ENCODE results near the gene TMEM171. TPM values are rescaled to one million over a fixed set of nuclear protein-coding genes. Genes with fewer than 3 reads are reported as not detected.

TMEM171 gene
- polyA plus RNA-seq, 1 donor (not counting 4 experiments of a cell fraction or from before 2014, with no cell fraction given) = 8.7 TPM

DNA sequence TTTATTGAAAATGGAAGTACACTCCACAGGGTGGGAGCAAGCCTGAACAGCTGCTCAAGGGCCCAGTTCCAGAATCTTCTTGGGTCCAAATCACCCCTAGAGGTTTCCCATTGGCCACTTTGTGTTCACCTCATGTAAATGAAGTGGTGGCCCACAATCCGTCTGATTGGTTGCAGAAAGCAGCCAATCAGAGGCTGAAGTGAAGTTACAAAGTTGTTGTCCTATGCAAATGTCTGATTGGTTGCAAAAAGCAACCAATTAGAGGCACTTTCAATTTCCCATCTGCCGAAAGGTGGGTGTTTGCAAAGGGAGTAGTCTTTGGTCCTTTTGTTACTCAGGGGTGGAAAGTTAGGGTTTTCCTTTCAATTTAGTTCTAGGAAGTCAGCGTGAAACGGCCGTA, 8.8 kb downstream of the TMEM171 start:
- no peak for TF ChIP-seq EZH2 (IDR thresholded peaks at IDR 0.05; ENCODE audit: low read length)
- TF ChIP-seq, protein P1, sequence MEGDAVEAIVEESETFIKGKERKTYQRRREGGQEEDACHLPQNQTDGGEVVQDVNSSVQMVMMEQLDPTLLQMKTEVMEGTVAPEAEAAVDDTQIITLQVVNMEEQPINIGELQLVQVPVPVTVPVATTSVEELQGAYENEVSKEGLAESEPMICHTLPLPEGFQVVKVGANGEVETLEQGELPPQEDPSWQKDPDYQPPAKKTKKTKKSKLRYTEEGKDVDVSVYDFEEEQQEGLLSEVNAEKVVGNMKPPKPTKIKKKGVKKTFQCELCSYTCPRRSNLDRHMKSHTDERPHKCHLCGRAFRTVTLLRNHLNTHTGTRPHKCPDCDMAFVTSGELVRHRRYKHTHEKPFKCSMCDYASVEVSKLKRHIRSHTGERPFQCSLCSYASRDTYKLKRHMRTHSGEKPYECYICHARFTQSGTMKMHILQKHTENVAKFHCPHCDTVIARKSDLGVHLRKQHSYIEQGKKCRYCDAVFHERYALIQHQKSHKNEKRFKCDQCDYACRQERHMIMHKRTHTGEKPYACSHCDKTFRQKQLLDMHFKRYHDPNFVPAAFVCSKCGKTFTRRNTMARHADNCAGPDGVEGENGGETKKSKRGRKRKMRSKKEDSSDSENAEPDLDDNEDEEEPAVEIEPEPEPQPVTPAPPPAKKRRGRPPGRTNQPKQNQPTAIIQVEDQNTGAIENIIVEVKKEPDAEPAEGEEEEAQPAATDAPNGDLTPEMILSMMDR (optimal IDR thresholded peaks at IDR 0.05 in 1 of 3, IDR thresholded peaks at IDR 0.05 in 1 of 3, conservative IDR thresholded peaks at IDR 0.05 in 1 of 3; ENCODE audit: extremely low read depth in 1 of 3, insufficient read depth in 2 of 3, low read length in 3 of 3) = no peak
- Histone ChIP-seq H3K27ac (ENCODE audit: control insufficient read depth, insufficient read depth, low read length) (no peak overlapping the region), H2AFZ (ENCODE audit: control insufficient read depth, low read length) (no peak overlapping the region), H3K79me2 (ENCODE audit: control insufficient read depth, insufficient read depth, low read length) (no peaks in the 10 kb centered on the region), H3K27me3 (ENCODE audit: control insufficient read depth, extremely low read depth, insufficient read depth, low read length) (no peaks in the 10 kb centered on the region), H3K4me2 (ENCODE audit: control insufficient read depth, extremely low read depth, insufficient read depth, low read depth, low read length) (no peak overlapping the region), H3K4me3 (ENCODE audit: control insufficient read depth in 2 of 3, extremely low read depth in 1 of 3, insufficient read depth in 2 of 3, low read depth in 1 of 3, low read length in 3 of 3) (no peak overlapping the region), H3K36me3 (ENCODE audit: control insufficient read depth in 2 of 2, extremely low read depth in 1 of 2, insufficient read depth in 2 of 2, low read length in 2 of 2) (peaks cover 11 to 13% of the 10 kb centered on the region in 2 experiments), H3K4me1 (ENCODE audit: control insufficient read depth, extremely low read depth, insufficient read depth, low read length) (no peaks in the 10 kb centered on the region), H4K20me1 (ENCODE audit: control insufficient read depth, extremely low read depth, insufficient read depth, low read length) (no peaks in the 10 kb centered on the region), H3K9me1 (ENCODE audit: control insufficient read depth, extremely low read depth, insufficient read depth, low read length) (no peaks in the 10 kb centered on the region), H3K9ac (ENCODE audit: control insufficient read depth, extremely low read depth, insufficient read depth, low read length) (no peak overlapping the region), H3K9me3 (ENCODE audit: control insufficient read depth, low read depth, low read length) (no peaks in the 10 kb centered on the region)
- DNase-seq (ENCODE audit: low read depth, low spot score) = no peak
- dilution Hi-C loops (cut with MboI; ENCODE audit: extremely low pct_ligation_motif_present, low sequenced_read_pairs) = no loop called here
- FAIRE-seq = no peak

DNA sequence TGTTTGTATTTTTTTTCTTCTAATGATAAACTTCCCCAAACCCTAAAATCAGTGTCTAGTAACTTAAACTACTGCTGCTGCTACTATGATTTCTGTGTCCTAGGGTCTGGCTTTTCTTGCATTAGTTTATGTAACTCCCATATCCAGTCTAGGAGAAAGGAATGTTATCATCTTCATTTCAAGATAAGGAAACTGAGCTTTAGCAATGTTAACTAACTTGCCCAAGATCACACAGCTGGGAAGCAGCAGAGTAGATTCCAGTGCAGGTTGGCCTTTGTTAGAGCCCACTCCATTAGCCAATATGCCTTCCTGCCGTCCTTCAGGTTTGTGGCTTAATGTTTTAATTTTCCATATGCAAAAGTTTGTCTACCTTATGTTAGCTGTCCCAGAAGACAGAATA, 10.4 kb downstream of the TMEM171 start:
- Histone ChIP-seq H3K79me2 (ENCODE audit: control insufficient read depth, insufficient read depth, low read length) (no peaks in the 10 kb centered on the region), H3K4me1 (ENCODE audit: control insufficient read depth, extremely low read depth, insufficient read depth, low read length) (no peaks in the 10 kb centered on the region), H3K9ac (ENCODE audit: control insufficient read depth, extremely low read depth, insufficient read depth, low read length) (no peak overlapping the region), H3K9me3 (ENCODE audit: control insufficient read depth, low read depth, low read length) (no peaks in the 10 kb centered on the region), H3K4me2 (ENCODE audit: control insufficient read depth, extremely low read depth, insufficient read depth, low read depth, low read length) (no peak overlapping the region), H3K4me3 (ENCODE audit: control insufficient read depth in 2 of 3, extremely low read depth in 1 of 3, insufficient read depth in 2 of 3, low read depth in 1 of 3, low read length in 3 of 3) (no peak overlapping the region), H2AFZ (ENCODE audit: control insufficient read depth, low read length) (no peak overlapping the region), H4K20me1 (ENCODE audit: control insufficient read depth, extremely low read depth, insufficient read depth, low read length) (no peaks in the 10 kb centered on the region), H3K27me3 (ENCODE audit: control insufficient read depth, extremely low read depth, insufficient read depth, low read length) (no peaks in the 10 kb centered on the region), H3K36me3 (ENCODE audit: control insufficient read depth in 2 of 2, extremely low read depth in 1 of 2, insufficient read depth in 2 of 2, low read length in 2 of 2) (peaks cover 4 to 5% of the 10 kb centered on the region in 2 experiments), H3K27ac (ENCODE audit: control insufficient read depth, insufficient read depth, low read length) (no peak overlapping the region), H3K9me1 (ENCODE audit: control insufficient read depth, extremely low read depth, insufficient read depth, low read length) (no peaks in the 10 kb centered on the region)
- no peak for DNase-seq (ENCODE audit: low read depth, low spot score)
- FAIRE-seq = no peak
- no peak for TF ChIP-seq EZH2 (IDR thresholded peaks at IDR 0.05; ENCODE audit: low read length)
- TF ChIP-seq, protein P1 (optimal IDR thresholded peaks at IDR 0.05 in 1 of 3, IDR thresholded peaks at IDR 0.05 in 1 of 3, conservative IDR thresholded peaks at IDR 0.05 in 1 of 3; ENCODE audit: extremely low read depth in 1 of 3, insufficient read depth in 2 of 3, low read length in 3 of 3) = no peak
- dilution Hi-C loops (cut with MboI; ENCODE audit: extremely low pct_ligation_motif_present, low sequenced_read_pairs) = no loop called here

Data from keratinocyte (primary cell).